Muscle of back (tissue), 11 donors: Measurements from ENCODE around the gene DEDD2. TPM values are rescaled to one million over a fixed set of nuclear protein-coding genes. Genes with fewer than 3 reads are reported as not detected.

Experiments used
- DNase-seq, 3 donors: peaks; one replicate each; pipeline versions ENCODE4 v3.0.0 to v3.0.0-alpha.2; 2013
- polyA plus RNA-seq, 10 donors: library from polyadenylated mRNA; unstranded; fragments of 120-200 nt; gene quantifications; one replicate each; pipeline ENCODE4 v1.2.1, GENCODE V29; 2013; ENCODE audit not compliant: insufficient read length in 10 of 10

The DEDD2 gene
- polyA plus RNA-seq, 10 donors: 9.6 to 14.8 (median 12.8) TPM

DNA sequence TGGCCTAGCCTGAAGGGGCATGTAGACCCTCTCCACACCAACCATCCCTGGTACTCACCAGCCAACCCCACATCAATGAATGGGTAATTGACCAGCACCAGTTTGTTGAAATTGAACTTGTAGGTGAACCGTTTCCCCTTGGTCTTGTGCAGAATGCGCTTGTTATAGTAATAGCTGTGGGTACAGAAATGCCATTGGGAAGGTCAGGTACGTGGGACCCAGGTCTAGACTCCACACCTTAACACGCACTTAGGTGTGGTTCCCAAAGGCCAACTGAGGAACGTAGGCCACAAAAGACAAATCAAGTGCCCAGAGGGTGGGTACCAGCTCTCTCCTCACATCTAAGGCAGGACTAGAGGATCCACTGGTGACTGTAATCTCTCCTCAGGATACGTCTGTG lies 32.3 kb upstream of the DEDD2 start:
- DNase-seq: no peak

DNA sequence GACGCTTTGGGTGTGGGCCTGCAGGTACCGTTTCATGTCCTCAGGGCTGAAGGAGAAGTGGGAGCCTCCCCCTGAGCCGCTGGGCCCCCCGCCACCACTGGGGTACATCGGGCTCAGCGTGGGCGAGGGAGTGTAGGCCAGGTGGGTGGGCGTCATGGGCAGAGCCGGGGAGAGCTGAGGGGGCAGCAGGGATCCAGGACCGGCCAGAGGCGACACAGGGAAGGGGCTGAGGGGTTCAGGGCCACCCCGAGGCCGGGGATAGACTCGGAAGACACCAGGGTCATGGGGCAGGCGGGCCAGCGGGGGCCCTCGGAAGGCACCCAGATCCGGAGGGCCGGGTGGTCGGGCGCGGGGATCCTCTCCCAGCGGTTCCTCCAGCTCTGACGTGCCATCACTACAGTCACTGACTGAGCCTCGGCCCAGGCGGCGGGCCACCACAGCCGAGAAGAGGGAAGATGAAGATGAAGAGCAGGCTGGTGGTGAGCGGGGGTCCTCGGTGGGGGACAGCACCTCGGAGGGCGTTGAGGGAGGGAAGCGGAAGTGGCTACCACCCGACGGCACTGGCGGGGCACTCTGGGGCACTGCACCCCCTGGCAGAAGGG lies 31.8 kb upstream of the DEDD2 start:
- DNase-seq: no peak

DNA sequence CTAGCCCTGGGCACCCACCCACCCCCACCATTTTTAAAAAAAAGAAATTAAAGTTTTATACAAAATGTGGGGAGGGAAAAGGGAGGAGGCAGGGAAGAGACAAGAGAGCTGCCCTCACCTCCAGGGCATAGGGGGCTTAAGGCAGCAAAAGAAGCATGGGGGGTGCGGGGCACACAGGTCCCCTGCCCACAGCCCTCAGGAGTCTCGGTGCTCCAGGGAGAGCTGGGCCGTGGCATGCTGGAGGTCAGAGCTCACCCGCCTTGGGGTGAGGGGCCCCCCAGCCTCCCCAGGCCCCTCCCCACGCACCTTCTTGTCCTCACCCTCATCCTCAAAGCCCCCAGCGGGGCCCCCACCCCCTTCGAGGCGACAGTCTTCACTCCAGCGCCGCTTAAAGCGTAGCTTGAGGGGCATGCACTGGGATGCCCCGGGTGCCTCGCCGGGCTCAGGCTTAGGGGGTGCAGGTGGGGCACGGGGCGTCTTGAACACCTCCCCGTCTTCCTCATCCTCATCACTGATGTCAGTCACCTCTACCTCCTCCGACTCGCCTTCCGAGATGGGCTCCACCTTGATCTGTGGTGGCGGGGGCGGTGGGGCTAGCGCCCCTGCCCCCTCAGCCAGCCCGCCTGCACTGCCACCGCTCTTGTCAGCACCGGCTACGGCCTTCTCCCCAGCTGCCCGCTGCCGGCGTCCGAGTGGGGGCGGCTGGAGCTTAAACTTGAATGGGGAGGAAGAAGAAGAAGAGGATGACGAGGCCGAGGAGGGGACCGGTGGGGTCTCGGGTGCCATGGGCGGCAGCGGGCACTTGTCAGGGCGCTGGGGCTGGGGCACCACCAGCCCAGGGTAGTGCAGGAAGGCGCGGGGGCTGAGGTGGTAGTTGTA lies 31.0 kb upstream of the DEDD2 start:
- DNase-seq: no peak

DNA sequence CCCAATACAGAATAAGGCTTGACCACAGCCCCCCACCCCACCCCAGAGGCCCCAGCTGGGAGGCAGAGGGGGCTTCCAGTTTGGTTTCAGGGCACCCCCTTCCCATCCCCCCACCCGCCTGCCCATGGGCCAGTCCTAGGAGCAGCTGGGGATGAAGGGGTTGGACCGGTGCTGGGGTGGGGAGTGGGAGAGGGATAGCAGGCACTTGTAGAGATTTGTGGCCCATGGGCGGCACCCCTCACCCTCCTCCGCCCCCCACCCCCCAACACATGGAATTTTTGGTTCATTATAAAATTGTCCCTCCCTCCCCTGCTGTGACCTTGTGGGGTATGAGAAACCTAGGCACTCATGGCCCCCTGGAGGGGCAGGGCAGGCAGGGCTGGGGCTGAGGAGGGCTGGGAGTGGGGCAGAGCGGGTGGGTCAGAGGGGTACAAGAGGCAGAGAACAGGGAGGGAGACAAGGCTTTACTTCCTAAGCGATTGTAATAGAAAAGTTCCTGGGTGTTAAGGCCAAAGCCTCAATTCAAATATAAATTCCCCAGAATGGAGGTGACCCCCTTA lies 30.2 kb upstream of the DEDD2 start:
- DNase-seq: no peak

DNA sequence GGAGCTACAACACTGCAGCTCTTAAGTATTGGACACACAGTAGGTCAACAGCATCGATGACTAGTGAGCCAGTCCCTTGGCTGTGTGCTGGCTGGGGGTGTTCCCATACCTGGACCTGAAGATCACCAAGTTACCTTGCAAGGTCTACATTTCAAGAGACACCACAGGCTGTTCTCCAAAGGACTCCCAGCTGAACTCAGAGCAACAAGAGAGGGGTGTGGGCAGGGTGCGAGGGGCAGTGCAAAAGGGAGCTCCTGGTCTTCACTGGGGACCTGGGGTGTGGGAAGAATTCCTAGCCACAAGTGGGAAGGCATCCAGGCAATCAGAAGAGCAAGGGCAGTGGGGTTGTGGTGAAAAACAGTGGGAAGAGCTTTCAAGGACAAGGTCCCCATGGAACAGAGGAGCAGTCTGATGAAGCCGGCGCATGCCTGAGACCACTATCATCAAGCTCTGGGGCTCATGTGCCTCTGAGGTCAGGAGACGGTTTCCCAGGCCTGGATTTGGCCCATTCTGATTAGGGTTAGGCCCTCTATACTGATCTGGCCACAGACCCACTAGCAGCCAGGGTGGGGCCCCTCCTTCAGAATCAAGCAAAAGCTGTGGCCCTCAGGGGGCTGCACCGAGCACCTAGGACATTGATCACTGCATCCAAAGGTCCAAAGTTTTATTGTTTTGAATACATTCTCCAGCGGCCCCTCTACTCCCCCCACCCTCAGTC lies 29.6 kb upstream of the DEDD2 start:
- no peak for DNase-seq

DNA sequence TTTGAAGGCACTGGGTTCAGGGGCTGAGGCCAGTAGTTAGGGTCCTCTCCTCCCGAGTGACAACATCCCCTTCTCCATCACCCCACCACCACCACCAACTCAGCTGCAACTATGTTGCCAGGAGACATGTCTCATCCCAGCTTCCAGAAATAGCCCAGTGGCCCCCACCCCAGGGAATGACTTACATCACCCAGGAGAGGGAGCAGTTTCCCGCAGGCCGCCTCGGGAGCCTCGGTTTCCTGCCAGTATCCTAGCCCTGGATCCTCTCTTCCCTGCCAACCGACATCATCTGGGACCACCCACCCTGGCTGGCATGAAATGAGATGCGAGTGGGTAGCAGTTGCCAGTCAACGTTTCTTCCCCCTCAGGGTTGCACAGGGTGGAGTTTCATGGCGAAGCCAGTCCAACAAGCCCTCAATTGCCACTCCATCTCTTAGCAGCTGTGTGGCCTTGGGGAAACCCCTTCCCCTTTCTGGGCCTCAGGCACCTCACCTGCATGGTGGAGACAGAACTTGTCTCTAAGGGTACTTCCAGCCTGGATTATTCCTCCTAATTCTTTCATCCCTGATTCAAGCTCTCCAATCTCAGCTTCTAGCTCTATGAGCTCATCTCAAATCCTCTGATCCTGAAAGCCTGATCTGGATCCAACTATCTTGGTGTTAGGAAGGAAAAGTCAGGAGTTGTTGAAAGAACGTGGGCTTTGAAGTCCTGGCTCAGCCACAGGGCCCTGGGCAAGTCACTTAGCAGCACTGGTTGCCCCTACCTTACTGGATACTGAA lies 28.9 kb upstream of the DEDD2 start:
- DNase-seq: peak in 2 of 3 donors; percentile 69 to 71

DNA sequence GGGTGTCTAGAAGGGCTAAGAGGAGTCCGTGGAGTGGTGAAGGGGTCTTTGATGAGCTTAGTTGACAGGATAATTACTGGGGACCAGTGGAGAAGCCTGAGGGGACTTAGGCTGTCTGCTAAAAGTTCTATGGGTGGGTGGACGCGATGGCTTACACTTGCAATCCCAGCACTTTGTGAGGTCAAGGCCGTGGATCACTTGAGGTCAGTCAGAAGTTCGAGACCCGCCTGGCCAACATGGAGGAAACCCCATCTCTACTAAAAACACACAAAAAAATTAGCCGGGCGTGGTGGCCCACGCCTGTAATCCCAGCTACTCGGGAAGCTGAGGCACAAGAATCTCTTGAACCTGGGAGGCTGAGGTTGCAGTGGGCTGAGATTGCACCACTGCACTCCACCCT lies 27.8 kb upstream of the DEDD2 start:
- no peak for DNase-seq

DNA sequence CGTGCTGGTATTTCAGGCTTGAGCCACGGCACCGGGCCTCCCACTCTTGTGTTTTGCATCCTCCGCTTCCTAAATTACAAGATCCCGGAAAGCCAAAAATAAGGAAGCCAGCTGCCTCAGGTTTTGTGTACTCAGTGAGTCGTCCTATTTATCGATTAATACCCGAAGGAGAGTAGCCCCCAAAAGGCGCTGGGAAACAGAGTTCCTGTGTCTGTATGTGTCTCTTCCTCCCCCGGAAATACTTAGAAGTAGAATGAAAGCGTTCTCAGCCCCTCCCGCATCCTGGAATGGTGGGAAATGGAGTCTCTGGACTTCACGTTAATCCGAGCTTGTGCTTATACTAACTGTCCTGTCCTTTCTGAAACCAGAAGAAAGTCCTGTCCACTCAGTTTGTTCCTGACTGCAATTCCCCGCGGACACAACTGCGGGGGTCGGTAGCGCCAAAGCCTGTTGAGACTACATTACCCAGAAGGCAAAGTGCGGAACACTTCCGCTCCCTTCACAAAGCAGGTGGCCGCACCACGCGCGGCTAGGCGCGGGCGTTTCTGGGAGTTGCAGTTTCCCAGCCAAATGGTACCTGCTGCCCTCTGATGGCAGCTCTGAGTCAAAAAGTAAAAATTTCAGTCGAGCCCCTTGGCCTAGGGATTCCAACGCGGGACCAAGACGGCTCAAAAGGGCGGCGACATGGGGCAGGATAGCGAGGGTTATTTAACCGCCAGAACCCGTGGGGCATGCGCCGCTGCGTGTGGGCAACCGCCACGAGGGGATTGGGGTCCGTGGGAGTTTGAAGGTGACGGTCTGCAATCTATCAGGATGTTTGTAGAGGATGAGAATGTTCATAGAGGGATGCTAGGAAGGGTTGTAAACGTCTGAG lies 27.1 kb upstream of the DEDD2 start:
- DNase-seq: peak; percentile 94 to 98 (median 97)

DNA sequence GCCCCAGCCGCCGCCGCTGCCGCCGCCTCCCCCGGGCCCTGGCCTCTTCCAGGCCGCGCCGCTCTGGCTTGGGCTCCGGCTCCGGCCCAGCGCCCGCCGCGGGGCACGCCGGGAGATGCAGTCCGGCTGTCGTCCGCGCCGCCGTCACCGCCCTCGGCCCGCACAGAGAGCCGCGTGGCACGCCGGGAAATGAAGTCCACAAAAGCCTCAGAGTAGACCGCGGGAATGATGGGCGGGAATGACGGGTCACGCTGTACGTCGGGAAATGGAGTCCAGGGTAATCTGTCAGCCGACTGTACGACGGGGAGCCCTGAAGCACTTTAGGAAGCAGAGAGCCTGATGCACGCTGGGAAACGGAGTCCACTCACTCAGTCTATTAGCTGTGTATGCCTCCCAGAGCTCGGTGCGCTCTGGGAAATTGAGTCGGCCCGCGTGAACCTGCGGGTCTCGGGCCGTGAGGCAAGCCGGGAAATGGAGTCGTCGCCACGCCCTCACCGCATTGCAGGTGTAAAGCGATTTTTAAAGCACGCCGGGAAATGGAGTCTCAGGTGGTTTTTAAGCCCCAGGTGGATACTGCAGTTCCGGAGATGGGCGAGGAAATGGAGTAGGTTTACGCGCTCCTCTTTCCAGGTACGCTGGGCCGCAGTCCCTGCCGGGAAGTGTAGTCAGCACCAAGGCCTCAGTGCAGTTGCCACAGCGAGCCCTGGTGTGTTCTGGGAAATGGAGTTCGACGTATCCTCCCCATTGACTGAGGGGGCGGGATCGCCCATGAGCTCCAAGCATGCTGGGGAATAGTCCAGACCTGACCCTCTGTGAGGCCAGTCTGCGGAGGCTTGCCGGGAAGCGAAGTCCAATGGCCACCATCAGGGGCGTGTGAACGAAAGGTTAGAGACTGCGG lies 25.3 kb upstream of the DEDD2 start, which contains the start of gene GSK3A:
Gene GSK3A, minus strand, starts transcription at position 91 of the 898 bp plus-strand sequence. CDS start 137 bp downstream, outside the sequence.
- peak; percentile 99 to 100 (median 99) for DNase-seq

DNA sequence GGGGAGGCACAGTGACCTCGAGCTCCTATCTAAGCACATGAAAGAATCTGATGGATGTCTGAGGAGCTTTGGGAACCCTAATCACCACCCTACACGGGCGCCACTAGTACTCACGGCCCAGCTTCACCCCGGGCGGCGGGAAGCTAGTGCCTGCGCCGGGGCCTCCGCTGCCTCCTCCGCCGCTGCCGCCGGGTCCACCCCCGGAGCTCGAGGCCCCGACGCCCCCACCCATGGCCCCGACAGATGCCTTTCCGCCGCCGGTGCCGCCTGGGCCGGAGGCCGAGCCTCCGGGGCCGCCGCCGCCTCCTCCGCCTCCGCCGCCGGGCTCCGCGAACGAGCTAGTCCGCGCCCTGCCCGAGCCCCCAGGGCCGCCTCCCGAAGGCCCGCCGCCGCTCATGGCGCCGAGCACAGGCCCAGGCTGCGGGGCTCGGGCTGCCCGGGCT lies 24.6 kb upstream of the DEDD2 start:
- DNase-seq: peak in 1 of 3 donors; percentile 56

DNA sequence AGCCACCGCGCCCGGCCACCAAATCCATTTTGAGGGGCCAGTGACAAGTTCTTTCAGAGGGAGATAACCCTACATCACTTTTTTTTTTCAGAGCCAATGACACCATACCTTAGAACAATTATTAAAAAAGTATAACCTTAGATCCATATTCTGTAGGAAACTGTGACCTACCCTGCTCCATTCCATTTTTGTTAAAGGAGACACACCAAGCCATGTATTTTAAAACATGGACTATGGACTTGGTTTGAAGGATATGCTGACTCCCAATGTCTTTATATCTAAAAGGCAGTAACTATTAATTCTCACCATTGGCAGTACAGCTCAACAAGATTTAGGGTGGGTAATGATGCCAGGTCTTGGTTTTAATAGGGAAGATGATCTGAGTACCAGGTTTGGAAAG lies 23.8 kb upstream of the DEDD2 start:
- DNase-seq: no peak

DNA sequence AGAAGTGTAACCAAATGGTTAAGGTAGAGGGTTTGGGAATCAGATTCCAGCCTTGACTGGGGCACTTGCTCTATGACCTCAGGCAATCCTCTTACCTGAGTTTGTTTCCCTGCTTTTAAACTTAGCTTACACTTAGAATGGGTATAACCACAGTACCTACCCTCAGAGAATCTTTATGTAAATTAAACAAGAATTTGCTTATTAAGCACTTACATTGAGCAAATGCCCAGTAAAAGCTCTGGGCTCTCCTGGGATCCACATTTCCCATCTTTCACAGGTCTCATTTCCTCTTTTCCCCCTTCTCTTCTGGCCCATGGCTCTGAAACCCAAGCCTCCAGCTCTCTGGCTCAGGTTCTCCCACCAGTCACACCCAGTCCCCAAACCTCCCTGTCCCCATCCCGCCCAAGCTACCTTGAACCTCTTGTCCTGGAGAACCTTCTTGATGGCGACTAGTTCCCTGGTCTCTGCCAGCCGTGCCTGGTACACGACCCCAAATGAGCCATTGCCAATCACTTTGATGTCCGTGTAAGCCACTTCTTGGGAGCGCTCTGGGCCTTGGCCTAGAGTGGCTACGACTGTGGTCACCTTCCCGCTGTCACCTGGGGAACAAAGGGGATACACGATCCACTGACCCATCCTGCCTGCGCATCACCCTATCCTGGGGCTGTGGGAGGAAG lies 22.2 kb upstream of the DEDD2 start:
- no peak for DNase-seq

DNA sequence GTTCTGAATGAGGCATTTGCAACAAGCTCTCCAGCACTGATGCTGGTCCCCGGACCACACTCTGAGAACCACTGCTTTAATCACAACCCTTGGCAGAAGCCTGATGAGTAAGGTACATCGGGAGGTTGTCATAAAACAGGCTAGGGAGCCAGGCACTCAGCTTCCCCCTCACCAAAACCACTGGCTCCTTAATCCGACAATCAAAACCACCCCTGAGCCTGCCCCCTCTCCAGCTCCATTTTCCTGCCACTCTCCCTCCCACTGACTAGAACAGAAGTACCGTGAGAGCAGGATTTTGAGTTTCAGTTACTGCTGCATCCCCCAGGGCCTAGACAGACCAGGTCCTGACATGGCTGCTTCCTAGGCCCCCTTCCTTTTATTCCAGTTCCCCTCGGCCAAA lies 17.7 kb upstream of the DEDD2 start:
- DNase-seq: no peak

DNA sequence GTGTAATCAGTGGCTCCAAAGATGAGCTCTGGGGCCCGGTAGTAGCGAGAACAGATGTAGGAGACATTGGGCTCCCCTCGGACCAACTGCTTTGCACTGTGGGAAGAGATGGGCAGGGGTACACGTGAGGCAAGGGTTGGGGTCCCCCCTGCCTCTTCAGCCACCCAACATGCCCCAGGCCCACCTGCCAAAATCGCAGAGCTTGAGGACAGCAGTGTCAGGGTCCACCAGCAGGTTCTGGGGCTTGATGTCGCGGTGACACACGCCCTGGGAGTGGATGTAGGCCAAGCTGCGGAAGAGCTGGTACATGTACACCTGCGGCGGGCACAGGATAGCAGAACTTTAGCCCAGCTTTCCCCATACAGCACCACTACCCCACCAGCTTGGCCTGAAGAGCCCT lies 16.9 kb upstream of the DEDD2 start:
- no peak for DNase-seq

DNA sequence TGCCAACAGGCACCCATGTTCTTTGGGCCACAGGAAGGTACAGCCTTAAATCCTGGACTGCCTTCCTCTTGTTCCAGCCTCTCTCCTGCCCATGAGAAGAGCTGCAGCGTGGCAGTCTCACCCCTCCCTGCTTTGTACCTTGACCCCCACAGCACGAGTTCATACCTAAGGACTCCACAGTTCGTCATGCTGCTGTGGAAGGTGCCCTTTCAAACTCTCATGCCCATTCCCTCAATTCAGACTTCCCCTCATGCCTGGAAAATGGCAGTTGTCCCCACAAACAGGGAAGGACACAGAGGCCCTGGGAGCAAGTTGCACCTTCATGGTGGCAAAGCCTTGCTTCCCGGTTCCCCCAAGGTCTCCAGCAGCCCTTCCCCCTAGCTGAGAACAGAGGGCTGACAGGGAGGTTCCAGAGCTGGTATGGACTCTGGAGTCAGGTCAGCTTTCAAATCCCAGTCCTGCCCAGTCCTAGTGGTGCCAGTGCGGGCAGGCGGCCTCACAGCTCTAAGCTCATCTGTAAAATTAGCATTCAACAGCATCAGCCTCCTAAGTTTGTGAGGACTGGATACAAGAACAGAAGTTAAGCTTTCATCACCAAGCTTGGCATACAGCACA lies 16.3 kb upstream of the DEDD2 start:
- DNase-seq: no peak

DNA sequence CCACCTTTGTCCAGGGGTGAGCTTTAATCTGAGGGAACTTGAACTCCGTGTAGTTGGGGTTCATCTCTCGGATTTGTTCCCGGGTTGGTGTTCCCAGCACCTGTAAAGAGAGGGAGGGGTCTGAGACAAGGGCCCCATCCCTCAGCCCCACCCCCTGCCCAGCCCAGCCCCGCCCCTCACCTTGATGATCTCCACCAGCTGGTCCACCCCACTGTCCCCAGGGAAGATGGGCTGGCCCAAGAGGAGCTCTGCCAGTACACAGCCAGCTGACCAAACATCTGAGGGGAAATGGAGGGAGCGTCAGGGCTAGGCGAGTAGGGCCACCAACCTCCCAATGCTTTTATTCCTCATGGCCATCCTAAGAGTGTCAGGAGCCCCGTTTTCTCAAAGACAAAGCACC lies 15.6 kb upstream of the DEDD2 start:
- no peak for DNase-seq

DNA sequence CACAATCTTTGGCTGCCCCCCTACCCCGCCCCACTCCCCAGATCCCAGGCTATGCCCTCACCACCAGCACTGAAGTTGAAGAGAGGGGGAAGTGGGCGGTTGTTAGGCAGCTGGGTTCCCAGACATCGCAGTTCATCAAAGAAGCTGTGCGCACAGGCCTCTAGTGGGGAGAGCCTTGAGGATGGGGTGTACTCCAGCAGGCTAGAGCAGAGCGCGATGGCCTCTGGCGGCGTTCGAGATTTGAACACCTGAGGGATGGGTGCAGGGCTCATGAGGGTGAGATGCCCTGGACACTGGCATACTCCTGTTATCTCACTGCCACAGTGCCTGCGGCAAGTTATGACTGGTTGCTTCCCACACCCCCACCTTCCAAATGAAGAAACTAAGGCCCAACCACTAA lies 15.0 kb upstream of the DEDD2 start:
- no peak for DNase-seq

DNA sequence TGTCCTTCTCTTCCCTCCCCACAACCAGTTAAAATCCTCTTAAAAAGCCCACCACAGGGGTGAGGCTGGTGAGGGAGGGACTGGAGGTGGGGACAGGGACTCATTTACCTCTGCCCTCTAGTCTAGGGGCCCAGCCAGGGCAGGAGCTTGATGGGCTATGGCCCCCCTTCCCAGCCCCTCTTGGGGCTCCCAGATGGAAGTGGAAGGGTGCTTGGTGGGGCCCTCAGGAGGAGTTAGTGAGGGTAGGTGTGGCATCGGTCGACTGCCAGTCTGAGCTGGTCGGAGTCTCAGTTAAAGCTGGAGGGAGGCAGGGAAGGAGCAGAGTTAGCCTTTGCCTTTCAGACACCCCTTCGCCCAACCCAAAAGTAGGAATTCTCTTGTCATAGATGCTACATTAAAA lies 13.1 kb upstream of the DEDD2 start:
- DNase-seq: no peak
